Fibroblast of skin of abdomen (primary cell): Measurements from ENCODE around the gene TXNDC2.
"Not testable (repeated sequence)": the region's sequence is repeated elsewhere in the genome, so short reads cannot be mapped to it uniquely, and the experiment has no call there.

Experiments
- DNase-seq: peaks from one replicate; pipeline ENCODE4 v3.0.0-alpha.2; 2013

TXNDC2 gene

DNA sequence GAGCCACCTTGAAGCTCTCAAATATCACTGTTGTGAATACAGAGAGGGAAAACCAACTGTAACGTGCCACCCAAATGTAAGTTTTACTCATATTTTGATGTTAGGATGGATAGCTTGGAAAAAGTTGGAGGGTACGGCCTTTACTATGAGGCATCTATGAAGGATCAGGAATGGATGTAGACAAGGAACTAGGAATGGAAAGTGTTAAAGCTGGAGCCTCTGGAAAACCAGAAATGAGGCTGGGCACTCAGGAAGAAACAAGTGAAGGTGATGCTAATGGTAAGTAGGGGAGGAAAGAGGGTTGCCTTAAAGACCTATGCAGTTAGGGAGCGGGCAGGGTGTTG is 204 bp downstream of the TXNDC2 start:
- DNase-seq, result no peak

DNA sequence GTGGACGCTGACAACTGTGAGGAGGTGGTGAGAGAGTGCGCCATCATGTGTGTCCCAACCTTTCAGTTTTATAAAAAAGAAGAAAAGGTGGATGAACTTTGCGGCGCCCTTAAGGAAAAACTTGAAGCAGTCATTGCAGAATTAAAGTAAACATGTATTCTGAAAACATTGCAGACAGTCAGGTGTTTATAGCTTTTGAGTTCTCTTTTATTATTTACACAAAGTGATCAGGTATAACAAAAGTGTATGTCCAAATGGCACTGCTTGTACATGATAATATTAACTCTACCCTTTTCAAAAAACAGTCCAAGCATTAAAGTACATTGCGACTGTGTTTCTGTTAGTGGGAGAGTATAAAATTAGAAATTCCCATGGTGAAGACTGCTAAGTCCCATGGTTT is 2.2 kb downstream of the TXNDC2 start:
- DNase-seq, result no peak

- DNase-seq, result peak; percentile 54
These were observed 4.4 kb downstream of the TXNDC2 start for GRCh38 chr18:9890196-9890595.

DNA sequence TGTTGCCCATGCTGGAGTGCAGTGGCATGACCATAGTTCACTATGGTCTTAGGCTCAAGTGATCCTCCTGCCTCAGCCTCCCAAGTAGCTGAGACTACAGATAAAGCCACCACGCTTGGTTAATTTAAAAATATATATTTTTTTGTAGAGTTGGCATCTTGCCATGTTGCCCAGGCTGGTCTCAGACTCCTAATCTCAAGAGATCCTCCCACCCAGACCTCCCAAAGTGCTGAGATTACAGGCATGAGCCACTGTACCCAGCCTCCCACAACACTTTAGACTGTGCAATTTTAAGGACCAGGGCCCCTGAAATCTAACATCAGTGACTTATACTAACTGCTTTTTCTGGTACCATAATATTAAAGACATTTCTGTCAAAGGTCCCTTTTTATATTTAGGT is 5.2 kb downstream of the TXNDC2 start:
- DNase-seq, result no peak

DNA sequence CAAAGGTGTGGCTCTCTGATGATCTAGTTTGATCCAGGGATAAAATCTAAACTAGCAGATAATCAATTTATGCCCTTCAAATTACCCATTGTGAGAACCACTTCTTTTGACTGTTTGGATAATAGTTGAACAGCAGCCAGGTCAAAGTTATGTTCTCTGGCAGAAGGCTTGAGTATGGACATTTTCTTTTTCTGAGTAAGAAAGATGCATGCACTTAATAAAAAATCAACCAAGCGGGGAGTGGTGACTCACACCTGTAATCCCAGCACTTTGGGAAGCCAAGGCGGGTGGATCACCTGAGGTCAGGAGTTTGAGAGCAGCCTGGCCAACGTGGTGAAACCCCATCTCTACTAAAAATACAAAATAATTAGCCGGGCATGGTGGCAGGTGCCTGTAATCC is 5.7 kb downstream of the TXNDC2 start:
- peak; percentile 27 for DNase-seq

- DNase-seq, result no peak
These were observed 8.8 kb downstream of the TXNDC2 start for GRCh38 chr18:9894454-9895068.

DNA sequence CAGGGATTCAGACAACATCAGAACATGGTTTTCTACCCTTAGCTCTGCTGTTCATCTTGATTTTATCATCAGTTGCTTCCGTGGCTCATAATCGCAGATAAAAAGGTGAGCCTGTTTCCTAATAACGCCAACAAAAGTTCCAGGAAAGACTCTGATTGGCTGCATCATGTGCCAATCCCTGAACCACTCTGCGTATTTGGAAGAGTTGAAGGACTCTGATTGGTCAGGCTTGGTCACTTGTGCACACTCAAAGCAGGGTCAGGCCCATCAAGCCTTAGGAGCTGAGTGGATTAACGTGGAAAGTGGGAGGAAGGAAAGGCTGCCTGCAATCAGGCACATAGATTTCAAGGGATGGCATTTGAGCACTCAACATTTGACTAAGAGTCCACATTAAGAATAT is 11.4 kb downstream of the TXNDC2 start:
- no peak for DNase-seq

DNA sequence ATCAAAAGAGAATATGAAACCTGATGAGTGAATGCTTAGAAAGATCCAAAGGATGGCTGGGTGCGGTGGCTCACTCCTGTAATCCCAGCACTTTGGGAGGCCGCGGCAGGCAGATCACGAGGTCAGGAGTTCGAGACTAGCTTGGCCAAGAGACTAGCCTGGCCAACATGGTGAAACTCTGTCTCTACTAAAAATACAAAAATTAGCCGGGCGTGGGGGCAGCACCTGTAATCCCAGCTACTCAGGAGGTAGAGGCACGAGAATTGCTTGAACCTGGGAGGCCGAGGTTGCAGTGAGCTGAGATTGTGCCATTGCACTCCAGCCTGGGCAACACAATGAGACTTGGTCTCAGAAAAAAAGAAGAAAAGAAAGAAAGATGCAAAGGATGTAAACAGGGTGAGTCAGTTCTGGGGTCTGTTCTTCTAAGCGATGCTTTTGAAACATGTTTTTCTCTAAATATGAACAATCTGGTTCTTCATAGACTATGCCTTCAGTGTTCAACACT is 12.1 kb downstream of the TXNDC2 start:
- not testable (repeated sequence) for DNase-seq

DNA sequence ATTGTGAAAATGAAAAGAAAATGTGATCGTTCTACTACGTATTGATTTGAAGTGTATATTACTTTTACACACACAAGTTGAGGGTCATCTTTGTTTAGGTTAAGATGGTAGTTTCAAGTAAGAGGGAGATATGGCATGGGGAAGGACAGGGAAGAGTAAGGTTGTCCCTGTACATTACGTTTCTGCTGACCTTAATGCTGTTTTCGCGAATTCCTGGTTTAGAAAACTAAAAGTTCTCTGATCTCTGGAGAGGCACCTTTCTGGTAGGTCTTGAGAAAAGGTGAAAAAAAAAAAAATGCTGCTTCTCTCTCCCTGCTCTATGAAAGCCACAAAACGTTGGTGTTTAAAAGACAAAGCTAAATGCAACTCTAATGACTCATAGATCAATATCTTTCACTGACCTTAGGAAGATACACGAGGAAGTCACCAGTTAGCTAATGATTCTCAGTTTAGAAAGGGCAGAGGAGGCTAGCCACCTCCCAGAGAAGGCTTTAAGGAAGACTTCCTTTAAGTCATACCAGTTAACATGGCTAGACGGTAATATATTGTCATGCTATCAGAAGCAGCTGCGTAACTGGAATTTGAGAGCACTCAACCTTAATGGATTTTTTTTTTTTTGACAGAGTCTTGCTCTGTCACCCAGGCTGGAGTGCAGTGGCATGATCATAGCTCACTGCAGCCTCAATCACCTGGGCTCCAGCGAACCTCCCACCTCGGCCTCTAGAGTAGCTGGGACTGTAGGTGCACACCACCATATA is 13.2 kb downstream of the TXNDC2 start:
- DNase-seq, result peak; percentile 43

- not testable (repeated sequence) for DNase-seq
These were observed 13.8 kb downstream of the TXNDC2 start for GRCh38 chr18:9899550-9899930.

GRCh38 chr18:9900699-9901098 is 14.9 kb downstream of the TXNDC2 start:
- DNase-seq, result no peak

- DNase-seq, result no peak
These were observed 15.6 kb downstream of the TXNDC2 start for GRCh38 chr18:9901377-9901776.

GRCh38 chr18:9902264-9902663 is 16.5 kb downstream of the TXNDC2 start:
- not testable (repeated sequence) for DNase-seq

GRCh38 chr18:9902832-9903231 is 17.1 kb downstream of the TXNDC2 start:
- peak; percentile 41 for DNase-seq

DNA sequence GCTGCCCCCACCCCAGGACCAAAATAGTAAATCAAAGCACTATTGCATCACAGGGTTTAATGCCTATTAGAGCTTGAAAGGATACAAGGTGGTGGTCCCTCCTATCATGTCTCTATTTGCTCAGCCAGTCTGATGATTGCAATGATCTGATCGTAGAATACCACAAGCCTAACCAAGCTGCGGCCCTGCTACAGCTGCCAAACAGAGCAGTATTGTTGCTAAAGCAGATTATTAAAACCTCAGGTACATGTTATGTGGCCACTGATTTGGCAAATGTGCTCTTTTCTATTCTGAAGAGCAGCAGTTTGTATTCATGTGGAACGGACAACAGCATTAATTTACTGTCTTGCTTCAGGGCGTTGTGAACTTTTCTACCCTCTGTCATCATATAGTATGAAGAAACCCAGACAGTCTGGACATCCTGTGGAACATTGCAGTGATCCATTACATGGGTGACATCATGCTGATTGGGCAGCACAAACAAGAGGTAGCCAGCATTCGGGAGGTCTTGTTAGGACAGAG is 19.7 kb downstream of the TXNDC2 start:
- DNase-seq, result peak; percentile 44

DNA sequence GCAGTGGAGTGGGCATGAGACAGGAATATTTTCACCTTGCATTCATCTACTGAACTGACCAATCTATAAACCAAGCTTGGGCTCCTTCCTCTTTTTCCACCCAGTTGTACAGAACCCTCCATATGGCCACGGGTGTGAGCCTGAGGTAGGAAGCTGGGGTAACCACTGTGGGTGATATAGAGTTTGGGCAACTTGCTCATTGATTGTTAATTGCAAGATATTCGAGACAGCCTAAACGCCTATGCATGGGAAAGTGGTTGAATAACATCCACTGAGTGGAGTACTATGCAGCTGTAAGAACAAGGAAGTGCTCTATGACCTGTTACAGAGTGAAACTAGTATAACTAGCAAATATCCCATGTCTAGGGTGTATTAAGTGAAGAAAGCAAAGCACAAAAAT is 20.7 kb downstream of the TXNDC2 start:
- DNase-seq, result no peak

- no peak for DNase-seq
These were observed 22.1 kb downstream of the TXNDC2 start for GRCh38 chr18:9907867-9908266.

DNA sequence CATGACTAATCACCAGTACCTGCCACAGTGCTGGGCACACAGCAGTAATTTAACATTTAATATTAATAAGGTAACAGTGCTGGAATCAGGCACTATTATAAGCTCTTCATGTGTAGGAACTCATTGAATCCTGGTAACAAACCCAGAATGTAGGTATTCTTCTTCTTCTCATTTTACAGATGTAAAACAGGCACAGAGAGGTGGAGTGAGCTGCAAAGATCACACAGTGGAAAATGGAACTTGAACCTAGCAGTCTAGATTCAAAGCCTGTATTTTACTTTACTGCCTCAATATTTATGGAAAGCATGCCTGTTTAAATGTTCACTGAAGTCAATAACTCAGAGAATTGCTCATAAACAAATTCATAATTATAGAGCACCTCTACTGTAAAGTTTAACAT is 24.3 kb downstream of the TXNDC2 start:
- no peak for DNase-seq

GRCh38 chr18:9910661-9911060 is 24.9 kb downstream of the TXNDC2 start:
- no peak for DNase-seq

- no peak for DNase-seq
These were observed 25.5 kb downstream of the TXNDC2 start for GRCh38 chr18:9911226-9911625.

DNA sequence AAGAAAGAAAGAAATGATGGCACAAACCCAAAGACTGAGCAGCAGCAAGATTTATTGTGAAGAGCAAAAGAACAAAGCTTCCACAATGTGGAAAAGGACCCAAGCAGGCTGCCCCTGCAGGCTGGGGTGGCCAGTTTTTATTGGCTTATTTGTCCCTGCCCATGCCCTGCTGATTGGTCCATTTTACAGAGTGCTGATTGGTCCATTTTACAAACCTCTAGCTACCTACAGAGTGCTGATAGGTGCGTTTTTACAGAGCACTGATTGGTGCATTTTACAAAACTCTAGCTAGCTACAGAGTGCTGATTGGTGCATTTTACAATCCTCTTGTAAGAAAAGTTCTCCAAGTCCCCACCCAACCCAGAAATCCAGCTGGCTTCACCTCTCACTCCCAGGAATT is 26.5 kb downstream of the TXNDC2 start:
- DNase-seq, result not testable (repeated sequence)

GRCh38 chr18:9913151-9913525 is 27.4 kb downstream of the TXNDC2 start:
- no peak for DNase-seq

- DNase-seq, result peak; percentile 96
These were observed 28.0 kb downstream of the TXNDC2 start, which contains the start of gene VAPA for GRCh38 chr18:9913526-9914333. Gene VAPA (plus strand): TSS chr18:9914016. CDS start chr18:9914257, 241 bp downstream.

DNA sequence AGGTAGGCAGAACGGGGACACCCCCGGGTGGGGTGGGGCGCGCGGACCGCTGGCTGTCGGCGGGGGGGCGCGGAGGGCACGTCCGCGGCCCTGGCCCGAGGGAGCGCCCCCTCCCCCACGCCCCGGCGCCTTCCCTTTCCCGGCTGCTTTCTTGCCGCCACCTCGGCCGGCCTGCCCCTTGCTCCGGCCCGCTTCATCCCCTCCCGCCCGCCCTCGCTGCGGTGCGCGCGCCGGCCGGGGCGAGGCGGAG is 28.5 kb downstream of the TXNDC2 start:
- DNase-seq, result peak; percentile 26
